PC-3 (cell line): ENCODE data around the gene ERGIC1. TPM values are rescaled to one million over a fixed set of nuclear protein-coding genes. Genes with fewer than 3 reads are reported as not detected.
A peak's percentile ranks its signal among the peaks of the same experiment; 100 is the strongest.
"Not testable (repeated sequence)": the region's sequence is repeated elsewhere in the genome, so short reads cannot be mapped to it uniquely, and the experiment has no call there.

Source experiments
- ATAC-seq: fragments of 200-7000 bp; cut with Tn5 transposase; 2 replicates; pipeline ENCODE4 v1.9.1; 2020; ENCODE audit warnings: mild to moderate bottlenecking, moderate library complexity
- BruUV-seq: library from RNA; stranded (reverse); fragments of 400-500 nt; replicated peaks from 2 replicates; lab custom pipeline; 2021; lab: Mats Ljungman, UMichigan
- CTCF ChIA-PET: fragments of 300-600 bp; sonication (Branson Sonifier 250); formaldehyde crosslinking; loops from one replicate; lab custom pipeline; 2022; ENCODE audit warnings: antibody characterized with exemption; lab: Charles Lee
- POLR2A ChIA-PET: fragments of 300-600 bp; sonication (Branson Sonifier 250); formaldehyde crosslinking; loops from one replicate; lab custom pipeline; 2022; ENCODE audit warnings: antibody characterized with exemption; ENCODE audit not compliant: unreplicated experiment; lab: Charles Lee
- DNase-seq: peaks from one replicate; pipeline ENCODE4 v3.0.0-alpha.2; 2015
- H2AFZ ChIP-seq: fragments of 300-600 bp; sonication (generic); 2 replicates; pipeline ENCODE4 v1.6.0; 2016; ENCODE audit warnings: antibody characterized with exemption, low read length
- H3F3A ChIP-seq: fragments of 300-600 bp; sonication (generic); one replicate; pipeline ENCODE4 v1.6.0; 2017; ENCODE audit warnings: antibody characterized with exemption, low read length, control low read depth, mild to moderate bottlenecking; ENCODE audit not compliant: unreplicated experiment
- H3K27ac ChIP-seq: fragments of 300-600 bp; sonication (generic); 2 replicates; pipeline ENCODE4 v1.5.1; 2016; ENCODE audit warnings: mild to moderate bottlenecking, low read length
- H3K27me3 ChIP-seq: fragments of 300-600 bp; sonication (generic); 2 replicates; pipeline ENCODE4 v1.6.1; 2016; ENCODE audit warnings: low read length, mixed read lengths
- H3K36me3 ChIP-seq: fragments of 300-600 bp; sonication (generic); 2 replicates; pipeline ENCODE4 v1.6.1; 2016; ENCODE audit warnings: low read depth, mixed run types, low read length, mixed read lengths
- H3K4me1 ChIP-seq: fragments of 300-600 bp; sonication (generic); 2 replicates; pipeline ENCODE4 v1.5.1; 2016; ENCODE audit warnings: low read length; ENCODE audit not compliant: insufficient read depth
- H3K4me2 ChIP-seq: fragments of 300-600 bp; sonication (generic); 2 replicates; pipeline ENCODE4 v1.6.0; 2016; ENCODE audit warnings: low read length
- H3K4me3 ChIP-seq: fragments of 300-600 bp; sonication (generic); 2 replicates; pipeline ENCODE4 v1.5.1; 2016; ENCODE audit warnings: mild to moderate bottlenecking, low read length, mixed read lengths
- H3K79me2 ChIP-seq: fragments of 300-600 bp; sonication (generic); 2 replicates; pipeline ENCODE4 v1.6.1; 2017; ENCODE audit warnings: low read length, mixed read lengths
- H3K9ac ChIP-seq: fragments of 300-600 bp; sonication (generic); 2 replicates; pipeline ENCODE4 v1.6.0; 2016; ENCODE audit warnings: mild to moderate bottlenecking, low read length
- H3K9me2 ChIP-seq: fragments of 300-600 bp; sonication (generic); replicated peaks from 2 replicates; pipeline ENCODE4 v1.6.1; 2016; ENCODE audit warnings: mixed run types, low read length, mixed read lengths
- H3K9me3 ChIP-seq: fragments of 300-600 bp; sonication (generic); 2 replicates; pipeline ENCODE4 v1.6.1; 2016; ENCODE audit warnings: low read length, mixed read lengths
- H4K20me1 ChIP-seq: fragments of 300-600 bp; sonication (generic); 2 replicates; pipeline ENCODE4 v1.6.1; 2016; ENCODE audit warnings: low read length, mixed read lengths
- CTCF ChIP-seq: fragments of 300-600 bp; sonication (generic); conservative IDR thresholded peaks from 2 replicates; pipeline ENCODE4 v1.5.1; 2017; ENCODE audit warnings: antibody characterized with exemption, low read depth, mild to moderate bottlenecking, low read length
- EZH2 ChIP-seq: fragments of 300-600 bp; sonication (generic); IDR thresholded peaks from one replicate; pipeline ENCODE4 v1.6.1; 2017; ENCODE audit warnings: antibody characterized with exemption, mild to moderate bottlenecking, low read length; ENCODE audit not compliant: unreplicated experiment
- EZH2phosphoT487 ChIP-seq: fragments of 300-600 bp; sonication (generic); IDR thresholded peaks from 2 replicates; pipeline ENCODE4 v1.6.1; 2018; ENCODE audit warnings: mild to moderate bottlenecking, antibody characterized with exemption, low read length, borderline replicate concordance
- intact Hi-C: fragments of 100-400 bp; cut with micrococcal nuclease; formaldehyde crosslinking; loops from 2 replicates; pipeline ENCODE4 v1.9.0; 2023
- total RNA-seq: library from RNA; depleted of rRNA; stranded (reverse); fragments of >200 nt; gene quantifications from 2 replicates; pipeline ENCODE4 v1.2.3, GENCODE V29; 2014

The ERGIC1 gene
- total RNA-seq, 1 experiment from 2014 or later = 148 TPM

GRCh38 chr5:172862165-172862801 lies 28.2 kb downstream of the ERGIC1 start:
- no peak for TF ChIP-seq EZH2
- TF ChIP-seq EZH2phosphoT487 = no peak
- TF ChIP-seq CTCF = no peak
- Histone ChIP-seq H4K20me1 (no peaks in the 10 kb centered on the region), H3K79me2 (peaks cover 47% of the 10 kb centered on the region), H3K4me3 (no peak overlapping the region), H3K27ac (peak overlapping the region; percentile 2; the same call in 1 of the 2 replicates), H3K9me2 (no peaks in the 10 kb centered on the region), H3K4me2 (no peak overlapping the region), H3K27me3 (no peaks in the 10 kb centered on the region), H3K9ac (no peak overlapping the region), H3F3A (no peaks in the 10 kb centered on the region), H2AFZ (no peak overlapping the region), H3K9me3 (no peaks in the 10 kb centered on the region), H3K36me3 (no peaks in the 10 kb centered on the region), H3K4me1 (peaks cover 40% of the 10 kb centered on the region)
- POLR2A ChIA-PET = no interaction called here
- ATAC-seq (peak; percentile 11; the same call in 1 of the 2 replicates), DNase-seq (peak; percentile 18)
- CTCF ChIA-PET = interaction anchor here (0.6 kb wide), 1 partner anchor 164 kb away, joined by 3 read pairs; no protein-coding TSS in a partner anchor
- intact Hi-C loops = no loop called here
- no TSS peak for BruUV-seq

- H4K20me1 ChIP-seq, H3K4me2 ChIP-seq, H3K36me3 ChIP-seq, POLR2A ChIA-PET, H3K27me3 ChIP-seq, ATAC-seq, DNase-seq, H3K9me3 ChIP-seq, BruUV-seq, H2AFZ ChIP-seq, intact Hi-C loops, H3K27ac ChIP-seq, H3K4me3 ChIP-seq, CTCF ChIA-PET, H3K9ac ChIP-seq, H3K9me2 ChIP-seq, H3F3A ChIP-seq: not testable (repeated sequence)
- H3K79me2 ChIP-seq = peaks cover 34% of the 10 kb centered on the region
- peaks cover 43% of the 10 kb centered on the region for H3K4me1 ChIP-seq
These were observed 30.1 kb downstream of the ERGIC1 start for GRCh38 chr5:172864171-172864570.

GRCh38 chr5:172864747-172865146 lies 30.7 kb downstream of the ERGIC1 start:
- no peaks in the 10 kb centered on the region for H3K27me3 ChIP-seq
- intact Hi-C loops = no loop called here
- H3K36me3 ChIP-seq = no peaks in the 10 kb centered on the region
- H3K79me2 ChIP-seq = peaks cover 31% of the 10 kb centered on the region
- H3K4me3 ChIP-seq = no peak overlapping the region
- H3K27ac ChIP-seq = no peak overlapping the region
- H3K9me2 ChIP-seq = no peaks in the 10 kb centered on the region
- ChIA-PET POLR2A (no interaction called here), CTCF (no interaction called here)
- no peak for TF ChIP-seq EZH2
- TF ChIP-seq CTCF = no peak
- no peak for TF ChIP-seq EZH2phosphoT487
- no TSS peak for BruUV-seq
- no peak for DNase-seq
- H4K20me1 ChIP-seq = no peaks in the 10 kb centered on the region
- H3K4me2 ChIP-seq = no peak overlapping the region
- H2AFZ ChIP-seq = no peak overlapping the region
- H3K9me3 ChIP-seq = no peaks in the 10 kb centered on the region
- H3K4me1 ChIP-seq = peaks cover 43% of the 10 kb centered on the region
- H3F3A ChIP-seq = peaks cover 4% of the 10 kb centered on the region
- ATAC-seq = no peak
- H3K9ac ChIP-seq = no peak overlapping the region
